Stimulated activated CD8-positive, alpha-beta memory T cell treated with anti-CD3 and anti-CD28 coated beads, Interleukin-2, amount 100 ng/mL, for 48 hours (primary cell): ENCODE results near the gene NRG3.

ENCODE experiments used
- DNase-seq, 2 donors: peaks; one replicate each; pipeline ENCODE4 v3.0.0-alpha.2; 2020; ENCODE audit warnings: low read depth in 2 of 2

NRG3 gene

GRCh38 chr10:82565197-82565575 is 690.2 kb downstream of the NRG3 start:
- DNase-seq: no peak

- DNase-seq: no peak
Observed at GRCh38 chr10:82572744-82573143, 697.8 kb downstream of the NRG3 start.

GRCh38 chr10:82574081-82574480 is 699.1 kb downstream of the NRG3 start:
- DNase-seq: no peak

DNA sequence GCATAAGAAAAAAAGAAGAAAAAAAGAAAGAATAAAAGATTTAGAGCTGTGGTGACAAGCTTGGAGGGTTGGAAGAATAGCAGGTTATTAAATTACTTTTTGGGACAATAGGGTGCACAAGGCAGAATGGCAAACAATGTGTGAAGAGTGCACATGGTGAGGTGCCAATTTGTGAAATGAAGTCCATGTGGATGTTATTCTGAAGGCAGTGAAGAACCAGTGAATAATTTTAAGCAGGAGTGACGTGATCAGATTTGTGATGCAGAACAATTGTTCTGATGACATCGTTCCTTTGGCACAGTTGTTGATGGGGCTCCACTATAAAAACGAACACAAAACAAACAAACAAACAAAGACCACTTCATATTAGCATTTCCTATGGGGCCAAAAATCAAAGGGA is 700.3 kb downstream of the NRG3 start:
- no peak for DNase-seq

- DNase-seq: no peak
Observed at GRCh38 chr10:82576093-82576492, 701.1 kb downstream of the NRG3 start.

- no peak for DNase-seq
Observed at GRCh38 chr10:82581940-82582339, 706.9 kb downstream of the NRG3 start.

GRCh38 chr10:82591421-82591820 is 716.4 kb downstream of the NRG3 start:
- no peak for DNase-seq

DNA sequence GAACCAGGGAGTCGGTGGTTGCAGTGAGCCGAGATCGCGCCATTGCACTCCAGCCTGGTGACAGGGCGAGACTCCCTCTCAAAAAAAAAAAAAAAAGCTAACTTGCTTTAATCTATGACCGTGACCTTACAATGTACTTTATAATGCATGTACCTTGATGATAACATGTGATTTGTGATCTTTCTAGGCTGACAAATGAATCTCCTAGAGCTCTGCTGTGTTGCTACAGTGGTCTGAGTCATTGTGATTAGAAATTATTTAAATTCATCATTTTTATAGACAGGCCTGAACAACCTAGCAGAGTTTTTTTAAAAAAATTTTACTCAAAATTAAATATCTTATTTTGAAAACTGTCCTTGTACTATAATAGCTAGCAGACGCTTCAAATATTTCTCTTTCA is 722.8 kb downstream of the NRG3 start:
- DNase-seq: no peak

DNA sequence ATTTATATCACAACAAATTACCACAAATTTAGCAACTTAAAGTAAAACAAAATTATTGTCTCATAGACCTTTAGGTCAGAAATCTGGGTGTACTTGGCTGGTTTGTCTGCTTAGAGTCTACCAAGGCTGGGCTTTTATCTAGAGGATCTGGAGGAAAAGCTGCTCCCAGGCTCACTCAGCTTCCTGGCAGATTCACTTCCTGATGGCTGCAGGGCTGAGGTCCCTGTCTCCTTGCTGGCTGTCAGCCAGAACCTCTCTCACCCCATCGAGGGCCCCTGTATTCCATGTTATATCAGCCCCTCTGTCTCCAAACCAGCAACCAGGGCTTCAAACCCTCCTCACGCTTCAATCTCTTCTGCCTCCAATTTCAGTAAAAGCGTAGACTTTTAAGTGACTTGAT is 734.9 kb downstream of the NRG3 start:
- DNase-seq: no peak

DNA sequence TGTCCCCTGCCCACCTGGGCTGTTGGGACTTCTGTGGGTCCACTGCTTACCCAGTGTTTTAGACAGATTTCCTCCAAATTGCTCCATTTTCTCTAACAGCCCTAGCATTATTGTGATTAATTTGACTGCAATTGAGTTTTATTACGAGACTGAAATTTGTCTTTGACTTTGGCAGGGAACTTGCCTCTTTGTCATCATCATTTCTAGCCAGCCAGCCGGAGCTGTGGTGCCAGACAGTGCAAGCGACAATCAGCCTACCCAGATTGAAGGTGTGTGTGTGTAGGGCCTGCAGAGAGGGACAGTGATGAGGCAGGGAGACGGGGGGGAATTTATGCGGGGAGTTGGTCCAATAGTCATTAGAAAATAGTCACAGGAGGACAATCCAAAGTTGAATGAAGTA is 743.0 kb downstream of the NRG3 start:
- no peak for DNase-seq

GRCh38 chr10:82621680-82622079 is 746.7 kb downstream of the NRG3 start:
- DNase-seq: no peak

DNA sequence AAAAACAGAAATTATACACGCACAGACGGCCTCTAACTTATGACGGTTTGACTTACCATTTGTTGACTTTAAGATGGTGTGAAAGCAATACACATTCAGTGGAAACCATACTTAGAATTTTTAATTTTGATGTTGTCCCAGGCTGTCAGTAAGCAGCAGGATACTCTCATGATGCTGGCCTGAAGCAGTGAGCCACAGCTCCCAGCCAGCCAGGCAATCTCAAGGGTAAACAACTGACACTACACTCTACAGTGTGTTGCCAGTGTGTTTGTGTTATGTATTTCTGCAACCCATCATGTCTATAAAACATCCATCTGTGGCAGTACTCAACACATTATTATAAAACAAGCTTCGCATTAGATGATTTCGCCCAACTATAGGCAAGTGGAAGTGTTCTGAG is 747.5 kb downstream of the NRG3 start:
- DNase-seq: no peak

DNA sequence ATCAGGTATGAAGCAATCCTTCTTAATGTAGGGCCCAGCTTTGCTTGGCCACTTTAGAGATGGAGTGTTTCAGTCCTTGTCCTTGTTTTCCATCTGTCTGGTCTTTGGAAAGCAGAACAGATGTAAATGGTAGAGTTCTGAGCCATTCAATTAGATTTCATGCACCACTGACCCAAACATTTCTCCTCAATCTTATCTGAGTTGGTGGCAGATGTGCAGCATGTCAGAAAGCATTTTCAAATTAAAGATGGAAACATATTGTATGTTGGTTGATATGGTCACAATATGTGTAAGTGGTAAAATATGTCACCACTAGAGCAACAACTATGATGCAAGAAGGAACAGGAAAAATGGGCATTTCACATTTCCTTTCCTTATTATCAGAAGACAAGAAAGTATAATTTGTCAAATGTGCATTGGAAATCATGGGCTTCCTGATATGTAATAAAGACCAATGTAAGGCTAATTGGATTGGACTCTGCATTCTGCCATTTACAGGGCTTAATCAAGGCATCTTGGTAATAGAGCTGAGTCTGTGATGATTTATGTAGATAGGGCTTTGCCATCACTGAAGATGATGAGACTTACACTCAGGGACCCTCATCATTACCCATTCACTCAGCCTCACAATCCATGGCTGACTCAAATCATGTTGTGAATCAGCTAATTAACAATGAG is 750.7 kb downstream of the NRG3 start:
- DNase-seq: no peak

- DNase-seq: no peak
Observed at GRCh38 chr10:82628373-82628772, 753.4 kb downstream of the NRG3 start.

- no peak for DNase-seq
Observed at GRCh38 chr10:82643076-82643475, 768.1 kb downstream of the NRG3 start.

GRCh38 chr10:82643601-82644000 is 768.6 kb downstream of the NRG3 start:
- DNase-seq: no peak

DNA sequence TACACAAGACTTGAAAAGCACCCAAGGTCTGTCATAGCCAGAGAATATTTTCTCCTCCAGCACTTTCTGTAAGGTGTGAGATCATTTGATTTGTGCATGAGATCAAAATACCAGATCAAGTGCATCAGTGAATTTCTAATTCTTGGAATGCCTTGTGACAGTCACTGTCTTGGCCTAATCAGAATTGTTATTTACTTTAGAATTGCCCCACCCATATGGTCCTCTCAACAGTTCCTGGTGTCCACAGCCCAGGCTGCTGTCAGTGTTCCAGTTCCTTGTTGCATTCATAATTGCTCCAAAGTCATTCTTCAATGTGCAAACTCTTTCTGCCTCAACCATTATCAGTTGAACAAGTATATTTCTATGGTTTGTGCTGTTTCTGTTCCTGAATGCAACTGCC is 770.2 kb downstream of the NRG3 start:
- no peak for DNase-seq

DNA sequence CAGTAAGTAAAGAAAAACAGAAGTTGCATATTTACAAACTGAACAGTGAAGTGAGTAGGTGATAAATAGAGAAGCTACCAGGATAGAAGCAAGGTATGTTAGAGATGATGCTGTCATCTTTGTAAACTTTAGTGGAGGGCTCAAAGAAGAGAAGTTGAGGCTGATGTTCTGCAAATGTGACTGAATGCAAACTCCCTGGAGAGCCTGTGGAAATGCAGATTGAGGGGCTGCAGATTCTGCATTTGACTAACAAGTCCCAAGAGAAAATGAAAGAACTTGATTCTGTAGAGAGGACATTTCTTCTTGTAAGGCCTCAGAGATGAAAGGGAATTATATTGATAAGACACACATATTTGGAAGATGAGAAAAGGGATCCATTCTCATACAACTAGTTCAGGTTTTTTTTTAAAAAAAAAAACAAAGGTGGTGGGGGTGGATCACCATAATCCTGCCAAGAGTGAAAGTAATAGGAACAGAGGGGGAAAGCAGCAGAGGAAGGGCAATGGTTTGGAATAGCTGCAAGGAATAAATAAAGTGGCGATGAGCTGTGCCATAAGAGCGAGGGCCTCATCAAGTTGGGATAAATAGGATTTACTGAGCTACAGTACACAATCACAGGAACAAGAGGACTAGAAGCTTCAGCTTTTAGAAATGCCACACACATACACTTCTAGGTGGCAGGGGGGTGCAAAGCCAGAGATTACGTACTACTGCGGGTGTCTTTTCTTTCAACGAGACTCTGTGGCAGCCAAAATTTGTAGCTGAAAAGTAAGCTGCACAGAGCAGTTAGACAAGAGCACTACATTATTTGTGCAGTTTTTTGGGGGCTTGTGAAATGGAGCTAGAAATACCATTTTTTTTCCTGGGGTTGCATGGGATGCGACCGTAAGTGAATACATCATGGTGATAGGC is 778.5 kb downstream of the NRG3 start:
- DNase-seq: no peak

- no peak for DNase-seq
Observed at GRCh38 chr10:82660205-82660604, 785.2 kb downstream of the NRG3 start.

DNA sequence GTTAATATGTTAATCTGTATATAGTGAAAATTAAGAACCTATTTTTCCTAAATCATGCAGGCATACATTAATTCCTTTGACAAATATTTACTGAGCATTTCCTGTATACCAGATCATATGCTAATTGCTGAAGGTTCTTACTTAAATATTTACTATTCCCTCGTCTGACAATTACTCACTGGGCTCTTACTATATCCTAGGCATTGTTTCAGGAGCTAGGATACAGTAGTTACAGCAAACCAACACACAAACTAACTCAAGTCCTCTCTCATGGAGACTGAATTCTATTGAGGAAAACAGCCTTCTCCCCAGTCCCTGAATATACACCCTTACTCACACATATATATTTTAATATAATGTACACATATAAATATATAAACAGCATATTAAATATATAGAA is 786.0 kb downstream of the NRG3 start:
- DNase-seq: no peak

DNA sequence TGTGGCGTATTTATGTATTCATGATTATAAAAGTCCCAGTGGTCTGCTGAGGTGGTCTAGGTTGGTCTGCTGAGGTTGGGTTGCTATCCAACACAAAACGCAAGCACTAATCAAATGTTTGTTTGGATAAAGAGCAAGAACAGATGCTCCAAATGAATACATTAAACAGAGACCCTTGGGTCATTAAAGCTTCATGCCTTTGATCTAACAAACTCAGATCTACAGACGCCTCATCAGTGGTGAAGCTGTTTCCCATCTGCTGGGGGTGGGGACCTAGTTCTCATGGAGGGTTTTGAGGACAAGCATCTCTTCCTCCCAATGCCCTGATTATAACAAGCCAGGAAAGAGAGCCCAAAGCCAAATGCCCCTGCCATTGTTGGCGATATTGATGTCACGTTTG is 786.7 kb downstream of the NRG3 start:
- no peak for DNase-seq

- DNase-seq: no peak
Observed at GRCh38 chr10:82668221-82668895, 793.4 kb downstream of the NRG3 start.

DNA sequence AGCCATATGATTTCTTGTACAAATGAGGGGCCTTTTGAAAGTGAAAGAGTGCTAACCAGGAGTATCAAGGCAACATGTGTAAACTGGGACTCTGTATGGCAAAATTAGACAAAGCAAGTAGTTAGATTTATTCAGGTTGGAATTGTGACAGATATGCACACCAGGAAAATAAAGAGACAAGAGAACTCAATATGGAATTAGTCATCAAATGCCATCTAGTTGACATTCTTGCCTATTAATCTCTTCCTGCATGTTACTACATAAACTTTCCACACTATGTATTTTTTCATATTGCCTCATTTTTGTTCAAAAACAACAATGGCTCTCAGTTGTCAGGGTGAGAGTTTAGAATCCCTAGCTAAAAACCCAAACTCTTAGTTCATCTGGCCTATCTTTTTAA is 799.0 kb downstream of the NRG3 start:
- DNase-seq: no peak
